Measurements from ENCODE around the gene ARSB. TPM values are rescaled to one million over a fixed set of nuclear protein-coding genes. Genes with fewer than 3 reads are reported as not detected.

Gene ARSB
- total RNA-seq, 2 experiments from 2014 or later, result 9.2 TPM

DNA sequence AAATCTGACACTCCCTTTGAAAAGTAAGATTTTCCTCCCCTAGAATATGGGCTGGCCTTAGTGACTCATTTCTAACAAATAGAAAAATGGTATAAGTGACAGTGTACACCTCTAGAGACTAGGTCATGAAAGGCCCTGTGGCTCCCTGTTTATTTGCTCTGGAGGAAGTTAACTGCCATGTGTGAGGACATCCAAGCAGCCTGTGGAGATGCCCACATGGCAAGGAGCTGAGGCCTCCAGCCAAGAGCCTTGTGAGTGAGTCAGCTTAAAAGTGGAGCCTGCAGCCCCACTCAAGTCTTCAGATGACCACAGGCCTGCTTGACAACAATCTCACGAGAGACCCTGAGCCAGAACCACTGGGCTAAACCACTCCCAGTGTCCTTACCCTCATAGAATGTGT, 208.5 kb downstream of the ARSB start:
- intact Hi-C loops (cut with micrococcal nuclease; ENCODE audit: unreplicated experiment), result no loop called here
- no peak for TF ChIP-seq CTCF (conservative IDR thresholded peaks at IDR 0.05; ENCODE audit: low read length)
- no peak for TF ChIP-seq EZH2phosphoT487 (IDR thresholded peaks at IDR 0.05; ENCODE audit: borderline replicate concordance, low read depth, low read length)
- ChIA-PET POLR2A (interaction anchor here (0.6 to 1.8 kb wide), 9 partner anchors 12 to 234 kb away, joined by 3 to 6 read pairs (median 3); no protein-coding TSS in a partner anchor), CTCF (ENCODE audit: unreplicated experiment) (interaction anchor here (0.8 kb wide), 1 partner anchor 55 kb away, joined by 3 read pairs; no protein-coding TSS in a partner anchor)
- DNase-seq (ENCODE audit: low spot score), result no peak
- Histone ChIP-seq H3K79me2 (ENCODE audit: insufficient read depth, low read depth, low read length) (no peaks in the 10 kb centered on the region), H3K27ac (ENCODE audit: low read depth, low read length, poor library complexity, severe bottlenecking) (no peak overlapping the region), H3K4me3 (ENCODE audit: low read depth, low read length, poor library complexity, severe bottlenecking) (no peak overlapping the region), H3K36me3 (ENCODE audit: insufficient read depth, low read length) (no peaks in the 10 kb centered on the region), H4K20me1 (ENCODE audit: insufficient read depth, low read length) (no peaks in the 10 kb centered on the region), H3K4me2 (ENCODE audit: low read length) (no peak overlapping the region), H3K9me3 (ENCODE audit: low read length) (no peaks in the 10 kb centered on the region), H3K9me2 (ENCODE audit: insufficient read depth, low read length) (no peaks in the 10 kb centered on the region), H2AFZ (ENCODE audit: low read length) (no peak overlapping the region), H3K4me1 (ENCODE audit: insufficient read depth, low read length, poor library complexity, severe bottlenecking) (peaks cover 7% of the 10 kb centered on the region)
- BruUV-seq (replicated peaks), result no TSS peak

- no peaks in the 10 kb centered on the region for H3K9me2 ChIP-seq (ENCODE audit: insufficient read depth, low read length)
- H3K36me3 ChIP-seq (ENCODE audit: insufficient read depth, low read length), result no peaks in the 10 kb centered on the region
- no peak overlapping the region for H2AFZ ChIP-seq (ENCODE audit: low read length)
- BruUV-seq (replicated peaks), result no TSS peak
- ChIA-PET POLR2A (no interaction called here), CTCF (ENCODE audit: unreplicated experiment) (no interaction called here)
- no peaks in the 10 kb centered on the region for H3K79me2 ChIP-seq (ENCODE audit: insufficient read depth, low read depth, low read length)
- peaks cover 35% of the 10 kb centered on the region for H3K4me1 ChIP-seq (ENCODE audit: insufficient read depth, low read length, poor library complexity, severe bottlenecking)
- H4K20me1 ChIP-seq (ENCODE audit: insufficient read depth, low read length), result no peaks in the 10 kb centered on the region
- intact Hi-C loops (cut with micrococcal nuclease; ENCODE audit: unreplicated experiment), result no loop called here
- H3K9me3 ChIP-seq (ENCODE audit: low read length), result no peaks in the 10 kb centered on the region
- no peak overlapping the region for H3K4me2 ChIP-seq (ENCODE audit: low read length)
- DNase-seq (ENCODE audit: low spot score), result no peak
- TF ChIP-seq EZH2phosphoT487 (IDR thresholded peaks at IDR 0.05; ENCODE audit: borderline replicate concordance, low read depth, low read length) (no peak), CTCF (conservative IDR thresholded peaks at IDR 0.05; ENCODE audit: low read length) (no peak)
- H3K4me3 ChIP-seq (ENCODE audit: low read depth, low read length, poor library complexity, severe bottlenecking), result no peak overlapping the region
- no peak overlapping the region for H3K27ac ChIP-seq (ENCODE audit: low read depth, low read length, poor library complexity, severe bottlenecking)
These were observed 211.5 kb downstream of the ARSB start for GRCh38 chr5:78773655-78774054.

All from OCI-LY7 (cell line).